HG03469 (cell line): ENCODE measurements around the gene RGS10.

Experiments used
- ATAC-seq: cut with Tn5 transposase; IDR thresholded peaks from one replicate; pipeline ENCODE4 v1.9.1; 2021; ENCODE audit warnings: mild to moderate bottlenecking, moderate library complexity, moderate number of reproducible peaks; ENCODE audit not compliant: unreplicated experiment

The RGS10 gene

DNA sequence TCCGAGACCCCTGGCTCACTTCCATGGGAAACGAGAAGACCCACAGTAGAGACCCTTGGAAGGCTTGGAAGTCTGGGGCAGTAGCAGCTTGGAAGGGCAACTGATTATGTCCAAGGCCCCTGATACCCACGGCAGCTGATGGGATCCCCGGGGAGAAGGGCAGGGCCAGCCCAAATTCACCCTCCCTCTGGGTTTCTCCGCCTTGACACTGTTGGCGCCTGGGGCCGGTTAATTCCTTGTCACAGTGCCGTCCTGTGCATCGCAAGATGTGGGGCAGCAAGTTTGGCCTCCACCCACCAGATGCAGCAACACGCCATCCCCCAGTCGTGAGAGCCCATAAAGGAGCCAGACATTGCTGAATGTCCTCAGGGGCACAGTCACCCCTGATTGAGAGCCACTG is 89.2 kb downstream of the RGS10 start:
- ATAC-seq: no peak

DNA sequence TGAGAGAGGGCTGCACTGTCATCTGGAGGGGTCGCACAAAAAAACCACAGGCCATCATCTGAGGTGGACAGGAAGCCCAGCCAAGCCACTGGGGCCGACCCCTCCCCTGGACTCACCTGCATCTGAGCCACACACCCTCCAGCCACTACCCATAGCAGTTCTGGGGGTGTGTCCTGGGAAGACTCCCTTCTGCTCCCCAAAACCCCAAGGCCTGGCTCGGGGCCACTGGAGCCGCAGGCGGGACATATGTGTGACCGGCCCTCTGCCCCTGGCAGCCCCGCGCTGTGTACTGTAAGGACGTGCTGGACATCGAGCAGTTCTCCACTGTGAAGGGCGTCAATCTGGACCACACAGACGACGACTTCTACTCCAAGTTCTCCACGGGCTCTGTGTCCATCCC is 90.1 kb downstream of the RGS10 start:
- no peak for ATAC-seq

DNA sequence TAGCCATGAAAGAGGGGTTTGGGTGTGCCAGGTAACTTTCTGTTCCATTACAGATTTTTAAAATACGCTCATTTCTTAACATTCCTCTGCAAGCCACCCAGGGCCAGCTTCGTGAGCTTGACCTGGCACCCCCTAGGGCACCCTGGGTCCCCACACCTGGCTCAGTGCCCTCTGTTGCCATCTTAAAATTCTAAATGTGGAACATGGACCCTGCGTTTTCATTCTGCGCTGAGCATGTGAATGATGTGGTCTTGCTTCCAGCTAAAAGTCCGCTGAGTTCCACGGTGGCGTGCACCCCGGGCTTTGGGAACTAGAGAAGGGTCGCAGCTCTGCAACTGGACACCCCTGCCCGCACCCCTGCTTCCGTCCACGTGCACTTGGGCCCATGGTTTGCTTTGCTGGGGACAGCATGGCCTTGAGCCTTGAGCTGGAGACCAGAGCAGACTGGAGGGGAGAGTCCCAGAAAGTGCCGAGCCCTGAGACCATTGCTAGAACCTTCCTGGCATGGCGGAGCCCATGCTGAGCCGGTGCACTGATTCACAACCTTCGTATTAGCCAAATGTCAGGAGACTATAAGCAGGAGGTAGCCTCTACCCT is 91.1 kb downstream of the RGS10 start:
- ATAC-seq: no peak

DNA sequence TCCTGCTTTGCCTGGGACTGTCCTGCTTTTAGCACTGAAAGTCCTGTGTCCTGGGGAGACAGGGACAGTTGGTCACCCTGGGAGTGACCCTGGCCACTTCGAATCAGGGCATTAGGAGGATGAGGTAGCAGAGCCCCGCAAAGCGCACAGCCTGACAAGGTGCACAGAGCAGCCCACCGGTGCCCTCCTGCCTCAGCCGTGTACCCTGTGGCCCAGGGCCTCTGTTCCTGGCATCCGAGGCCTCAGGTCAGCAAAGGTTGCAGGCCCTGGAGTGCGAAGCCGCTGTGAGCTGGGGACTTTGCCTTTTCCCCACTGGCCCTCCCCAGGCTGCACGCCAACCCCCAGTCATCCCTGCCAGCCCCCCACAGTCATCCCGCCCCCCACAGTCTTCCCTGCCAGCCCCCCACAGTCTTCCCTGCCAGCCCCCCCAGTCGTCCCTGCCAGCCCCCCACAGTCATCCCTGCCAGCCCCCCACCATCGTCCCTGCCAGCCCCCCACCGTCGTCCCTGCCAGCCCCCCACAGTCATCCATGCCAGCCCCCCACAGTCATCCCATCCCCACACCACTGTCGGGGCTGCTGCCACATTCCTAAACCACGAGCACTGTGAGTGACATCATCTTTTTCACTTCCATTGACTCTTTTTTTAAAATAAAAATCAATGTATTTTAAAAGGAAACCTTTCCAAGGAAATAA is 91.8 kb downstream of the RGS10 start:
- ATAC-seq: no peak
